ENCODE measurements around the gene NEURL1. TPM values are rescaled to one million over a fixed set of nuclear protein-coding genes. Genes with fewer than 3 reads are reported as not detected.

Gene NEURL1
- total RNA-seq, 2 donors from 2014 or later: 0.50 to 1.1 TPM

GRCh38 chr10:103576862-103577261, 83.4 kb downstream of the NEURL1 start:
- ATAC-seq (no peak), DNase-seq (no peak)
- no peaks in the 10 kb centered on the region for H3K9me3 ChIP-seq (ENCODE audit: control insufficient read depth, low read length, poor library complexity, severe bottlenecking)
- Mint-ChIP-seq H3K27ac (no peak overlapping the region), H3K4me3 (no peak overlapping the region), H3K36me3 (ENCODE audit: low read depth) (peaks cover 3% of the 10 kb centered on the region), H3K4me1 (peaks cover 4% of the 10 kb centered on the region), H3K27me3 (peaks cover 6% of the 10 kb centered on the region)

- H3K9me3 ChIP-seq (ENCODE audit: control insufficient read depth, low read length, poor library complexity, severe bottlenecking): no peaks in the 10 kb centered on the region
- Mint-ChIP-seq H3K27ac (no peak overlapping the region), H3K4me1 (peaks cover 10% of the 10 kb centered on the region), H3K4me3 (no peak overlapping the region), H3K27me3 (peaks cover 6% of the 10 kb centered on the region), H3K36me3 (ENCODE audit: low read depth) (peaks cover 3% of the 10 kb centered on the region)
- DNase-seq (no peak), ATAC-seq (no peak)
Measured at GRCh38 chr10:103578782-103579382, 85.4 kb downstream of the NEURL1 start.

GRCh38 chr10:103580011-103580410, 86.5 kb downstream of the NEURL1 start:
- no peak overlapping the region for H3K27ac Mint-ChIP-seq
- peaks cover 9% of the 10 kb centered on the region for H3K4me1 Mint-ChIP-seq
- peaks cover 3% of the 10 kb centered on the region for H3K36me3 Mint-ChIP-seq (ENCODE audit: low read depth)
- peaks cover 6% of the 10 kb centered on the region for H3K27me3 Mint-ChIP-seq
- H3K4me3 Mint-ChIP-seq: no peak overlapping the region
- ATAC-seq: no peak
- DNase-seq: no peak
- no peaks in the 10 kb centered on the region for H3K9me3 ChIP-seq (ENCODE audit: control insufficient read depth, low read length, poor library complexity, severe bottlenecking)

GRCh38 chr10:103580430-103580829, 86.9 kb downstream of the NEURL1 start:
- no peak for DNase-seq
- H3K4me1 Mint-ChIP-seq: peaks cover 9% of the 10 kb centered on the region

GRCh38 chr10:103581499-103581898, 88.0 kb downstream of the NEURL1 start:
- DNase-seq (no peak), ATAC-seq (no peak)
- H3K36me3 Mint-ChIP-seq (ENCODE audit: low read depth): no peaks in the 10 kb centered on the region
- no peak overlapping the region for H3K4me3 Mint-ChIP-seq
- peaks cover 7% of the 10 kb centered on the region for H3K4me1 Mint-ChIP-seq
- no peak overlapping the region for H3K27ac Mint-ChIP-seq
- H3K9me3 ChIP-seq (ENCODE audit: control insufficient read depth, low read length, poor library complexity, severe bottlenecking): no peaks in the 10 kb centered on the region
- H3K27me3 Mint-ChIP-seq: no peaks in the 10 kb centered on the region

More at GRCh38 chr10:103580430-103580829, 86.9 kb downstream of the NEURL1 start:
- no peak for ATAC-seq
- Mint-ChIP-seq H3K36me3 (ENCODE audit: low read depth) (peaks cover 3% of the 10 kb centered on the region), H3K4me3 (no peak overlapping the region), H3K27me3 (peaks cover 6% of the 10 kb centered on the region), H3K27ac (no peak overlapping the region)
- H3K9me3 ChIP-seq (ENCODE audit: control insufficient read depth, low read length, poor library complexity, severe bottlenecking): no peaks in the 10 kb centered on the region

GRCh38 chr10:103582331-103583123, 89.0 kb downstream of the NEURL1 start:
- DNase-seq: no peak
- Mint-ChIP-seq H3K4me3 (peak overlapping the region; percentile 64), H3K4me1 (peaks cover 7% of the 10 kb centered on the region), H3K36me3 (ENCODE audit: low read depth) (no peaks in the 10 kb centered on the region), H3K27me3 (no peaks in the 10 kb centered on the region), H3K27ac (peak overlapping the region; percentile 93)
- H3K9me3 ChIP-seq (ENCODE audit: control insufficient read depth, low read length, poor library complexity, severe bottlenecking): no peaks in the 10 kb centered on the region
- no peak for ATAC-seq

GRCh38 chr10:103583871-103584215, 90.3 kb downstream of the NEURL1 start:
- no peaks in the 10 kb centered on the region for H3K9me3 ChIP-seq (ENCODE audit: control insufficient read depth, low read length, poor library complexity, severe bottlenecking)
- no peaks in the 10 kb centered on the region for H3K27me3 Mint-ChIP-seq
- peak; percentile 27 for ATAC-seq
- peaks cover 11% of the 10 kb centered on the region for H3K4me1 Mint-ChIP-seq
- H3K27ac Mint-ChIP-seq: peak overlapping the region; percentile 93
- H3K36me3 Mint-ChIP-seq (ENCODE audit: low read depth): peaks cover 3% of the 10 kb centered on the region
- no peak for DNase-seq
- peak overlapping the region; percentile 88 for H3K4me3 Mint-ChIP-seq

- ATAC-seq (peak; percentile 83), DNase-seq (peak; percentile 43 to 67 (median 65))
- no peaks in the 10 kb centered on the region for H3K9me3 ChIP-seq (ENCODE audit: control insufficient read depth, low read length, poor library complexity, severe bottlenecking)
- Mint-ChIP-seq H3K4me3 (peak overlapping the region; percentile 88), H3K36me3 (ENCODE audit: low read depth) (peaks cover 3% of the 10 kb centered on the region), H3K27me3 (no peaks in the 10 kb centered on the region), H3K4me1 (peaks cover 14% of the 10 kb centered on the region), H3K27ac (peak overlapping the region; percentile 93)
Measured at GRCh38 chr10:103584216-103585010, 90.9 kb downstream of the NEURL1 start.

GRCh38 chr10:103585011-103585405, 91.5 kb downstream of the NEURL1 start:
- H3K36me3 Mint-ChIP-seq (ENCODE audit: low read depth): peaks cover 3% of the 10 kb centered on the region
- H3K4me1 Mint-ChIP-seq: peaks cover 14% of the 10 kb centered on the region
- no peak for DNase-seq
- no peaks in the 10 kb centered on the region for H3K9me3 ChIP-seq (ENCODE audit: control insufficient read depth, low read length, poor library complexity, severe bottlenecking)
- no peaks in the 10 kb centered on the region for H3K27me3 Mint-ChIP-seq
- ATAC-seq: no peak
- H3K27ac Mint-ChIP-seq: no peak overlapping the region
- H3K4me3 Mint-ChIP-seq: peak overlapping the region; percentile 88

- H3K27ac Mint-ChIP-seq: no peak overlapping the region
- DNase-seq (no peak), ATAC-seq (no peak)
- H3K36me3 Mint-ChIP-seq (ENCODE audit: low read depth): peaks cover 3% of the 10 kb centered on the region
- H3K4me3 Mint-ChIP-seq: no peak overlapping the region
- no peaks in the 10 kb centered on the region for H3K9me3 ChIP-seq (ENCODE audit: control insufficient read depth, low read length, poor library complexity, severe bottlenecking)
- H3K27me3 Mint-ChIP-seq: no peaks in the 10 kb centered on the region
- H3K4me1 Mint-ChIP-seq: peaks cover 15% of the 10 kb centered on the region
Measured at GRCh38 chr10:103587073-103587472, 93.6 kb downstream of the NEURL1 start.

GRCh38 chr10:103589074-103589630, 95.6 kb downstream of the NEURL1 start:
- Mint-ChIP-seq H3K4me3 (no peak overlapping the region), H3K27me3 (no peaks in the 10 kb centered on the region), H3K36me3 (ENCODE audit: low read depth) (peaks cover 3% of the 10 kb centered on the region), H3K4me1 (peaks cover 12% of the 10 kb centered on the region), H3K27ac (no peak overlapping the region)
- DNase-seq (no peak), ATAC-seq (no peak)
- H3K9me3 ChIP-seq (ENCODE audit: control insufficient read depth, low read length, poor library complexity, severe bottlenecking): no peaks in the 10 kb centered on the region

GRCh38 chr10:103590060-103590459, 96.6 kb downstream of the NEURL1 start:
- DNase-seq (no peak), ATAC-seq (no peak)
- H3K27me3 Mint-ChIP-seq: no peaks in the 10 kb centered on the region
- H3K27ac Mint-ChIP-seq: no peak overlapping the region
- H3K4me3 Mint-ChIP-seq: no peak overlapping the region
- H3K9me3 ChIP-seq (ENCODE audit: control insufficient read depth, low read length, poor library complexity, severe bottlenecking): no peaks in the 10 kb centered on the region
- H3K36me3 Mint-ChIP-seq (ENCODE audit: low read depth): peaks cover 3% of the 10 kb centered on the region
- peaks cover 12% of the 10 kb centered on the region for H3K4me1 Mint-ChIP-seq

GRCh38 chr10:103590744-103591291, 97.3 kb downstream of the NEURL1 start:
- Mint-ChIP-seq H3K27ac (peak overlapping the region; percentile 84), H3K4me3 (no peak overlapping the region), H3K4me1 (peaks cover 15% of the 10 kb centered on the region), H3K27me3 (no peaks in the 10 kb centered on the region), H3K36me3 (ENCODE audit: low read depth) (peaks cover 3% of the 10 kb centered on the region)
- H3K9me3 ChIP-seq (ENCODE audit: control insufficient read depth, low read length, poor library complexity, severe bottlenecking): no peaks in the 10 kb centered on the region
- ATAC-seq (no peak), DNase-seq (no peak)
